ENCODE measurements around the gene RFX7. TPM values are rescaled to one million over a fixed set of nuclear protein-coding genes. Genes with fewer than 3 reads are reported as not detected.

Gene RFX7
- total and polyA plus RNA-seq, 2 of the 4 experiments (the other 2 are of a cell fraction), result 4.1 to 10.6 TPM

DNA sequence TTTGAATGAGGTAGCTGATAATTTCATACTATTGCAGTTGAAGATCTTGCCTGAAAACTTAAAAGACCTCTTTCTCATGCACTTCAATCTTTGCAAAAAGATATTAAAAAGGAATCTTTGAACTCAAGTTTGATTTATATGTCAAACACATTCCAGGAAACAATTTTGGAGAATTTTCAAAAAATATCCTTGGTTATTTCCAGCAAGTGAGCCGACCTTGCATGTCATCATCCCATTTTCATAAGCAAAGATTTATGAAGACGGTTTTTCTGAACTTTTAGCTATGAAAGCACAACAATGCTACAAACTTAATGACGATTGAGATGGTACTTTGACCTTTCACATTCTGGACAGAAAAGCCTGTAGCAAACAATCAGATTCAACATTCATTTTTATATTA, 95.6 kb downstream of the RFX7 start:
- Histone ChIP-seq H2AK9ac (replicated peaks; ENCODE audit: low read depth, low read length, poor library complexity) (no peak overlapping the region), H3K27ac (ENCODE audit: insufficient read depth, low read length) (no peak overlapping the region), H3K23ac (ENCODE audit: low read depth, low read length) (no peak overlapping the region), H3K9ac (ENCODE audit: low read depth, low read length) (no peak overlapping the region), H3K4me2 (ENCODE audit: low read depth, low read length) (no peak overlapping the region), H4K5ac (ENCODE audit: low read depth, low read length) (no peak overlapping the region), H4K8ac (ENCODE audit: low read depth in 2 of 2, low read length in 2 of 2) (no peak overlapping the region), H2BK120ac (ENCODE audit: low read depth, low read length) (no peak overlapping the region), H3K56ac (ENCODE audit: extremely low read depth, insufficient read depth, low read length) (no peak overlapping the region), H3K4me3 (ENCODE audit: insufficient read depth, low read depth, low read length) (no peak overlapping the region), H2BK15ac (ENCODE audit: low read depth, low read length) (no peak overlapping the region), H3K9me1 (ENCODE audit: insufficient read depth, low read length) (0 out of 2 replicates have a peak, but pooled peaks cover 2% of the 10 kb centered on the region), H3K4ac (ENCODE audit: low read depth, low read length) (no peak overlapping the region), H3K18ac (ENCODE audit: low read depth, low read length) (no peak overlapping the region), H4K20me1 (ENCODE audit: insufficient read depth, low read length) (peaks cover 23% of the 10 kb centered on the region), H3K14ac (replicated peaks; ENCODE audit: low read depth, low read length) (no peak overlapping the region), H2BK20ac (ENCODE audit: low read depth, low read length) (no peak overlapping the region), H3K27me3 (ENCODE audit: control insufficient read depth, insufficient read depth, low read length) (no peaks in the 10 kb centered on the region), H2AFZ (replicated peaks; ENCODE audit: low read length, poor library complexity) (no peak overlapping the region), H3K36me3 (ENCODE audit: control insufficient read depth, insufficient read depth, low read length) (no peaks in the 10 kb centered on the region), H3K79me1 (ENCODE audit: low read depth in 1 of 2, low read length in 2 of 2) (peaks cover 26 to 39% of the 10 kb centered on the region in 2 experiments), H2BK5ac (ENCODE audit: low read depth, low read length, poor library complexity, severe bottlenecking) (no peak overlapping the region), H3K4me1 (ENCODE audit: control insufficient read depth, insufficient read depth, low read length) (0 out of 2 replicates have a peak, but pooled peaks cover 3% of the 10 kb centered on the region), H4K91ac (ENCODE audit: insufficient read depth, low read depth, low read length) (no peak overlapping the region), H3K9me3 (ENCODE audit: control insufficient read depth, insufficient read depth, low read length) (0 out of 2 replicates have a peak, but pooled peaks cover 2% of the 10 kb centered on the region), H2AK5ac (ENCODE audit: low read depth, low read length) (no peak overlapping the region)
- ATAC-seq (ENCODE audit: low read depth) (no peak), DNase-seq (no peak)
- BruUV-seq (replicated peaks), result no TSS peak
- intact Hi-C loops (cut with micrococcal nuclease), result loop anchor here (5.0 kb wide), 2 partner anchors 94 to 279 kb away; partner anchors contain the start of gene RFX7
- CTCF ChIA-PET, result no interaction called here
- POLR2A ChIA-PET (ENCODE audit: unreplicated experiment), result no interaction called here
- no peak for TF ChIP-seq POLR2A (IDR thresholded peaks at IDR 0.05; ENCODE audit: low read depth, low read length)
- no peak for TF ChIP-seq RCOR1 (IDR thresholded peaks at IDR 0.05; ENCODE audit: insufficient replicate concordance, low read length)
- no peak for TF ChIP-seq SMC3 (IDR thresholded peaks at IDR 0.05; ENCODE audit: low read depth, low read length)
- TF ChIP-seq, protein P1, sequence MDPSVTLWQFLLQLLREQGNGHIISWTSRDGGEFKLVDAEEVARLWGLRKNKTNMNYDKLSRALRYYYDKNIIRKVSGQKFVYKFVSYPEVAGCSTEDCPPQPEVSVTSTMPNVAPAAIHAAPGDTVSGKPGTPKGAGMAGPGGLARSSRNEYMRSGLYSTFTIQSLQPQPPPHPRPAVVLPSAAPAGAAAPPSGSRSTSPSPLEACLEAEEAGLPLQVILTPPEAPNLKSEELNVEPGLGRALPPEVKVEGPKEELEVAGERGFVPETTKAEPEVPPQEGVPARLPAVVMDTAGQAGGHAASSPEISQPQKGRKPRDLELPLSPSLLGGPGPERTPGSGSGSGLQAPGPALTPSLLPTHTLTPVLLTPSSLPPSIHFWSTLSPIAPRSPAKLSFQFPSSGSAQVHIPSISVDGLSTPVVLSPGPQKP (IDR thresholded peaks at IDR 0.05; ENCODE audit: borderline replicate concordance, low read depth, low read length), result no peak
- WGBS, 2 experiments (ENCODE audit: extremely low coverage in 2 of 2, insufficient read length in 1 of 2), result 75% methylated on average over 2 of the region's 3 CpGs; no CpG with 5 or more reads in 1 of the 2 experiments
- dilution Hi-C loops (cut with HindIII; ENCODE audit: low sequenced_read_pairs, unreplicated experiment), result no loop called here
- in situ Hi-C loops (cut with MboI; ENCODE audit: low sequenced_read_pairs), result no loop called here
